Gastroesophageal sphincter (tissue), 4 donors: ENCODE data around the gene TBC1D7. TPM values are rescaled to one million over a fixed set of nuclear protein-coding genes. Genes with fewer than 3 reads are reported as not detected.

Experiments used
- ATAC-seq: fragments of 150-250 bp; one replicate; pipeline ENCODE4 v1.9.1; 2016; ENCODE audit warnings: mild to moderate bottlenecking, moderate library complexity
- H3K27ac ChIP-seq, 4 donors: fragments of 200-600 bp; sonication (generic) in 3 of 4; 1 replicate in 3 of 4; 2 replicates in 1 of 4; pipeline ENCODE4 v1.5.1; 2016 to 2019
- H3K27me3 ChIP-seq: fragments of 200-600 bp; sonication (generic); one replicate; pipeline ENCODE4 v1.5.1; 2019
- H3K36me3 ChIP-seq, 2 donors: fragments of 200-600 bp; sonication (generic); one replicate each; pipeline ENCODE4 v1.5.1; 2019; ENCODE audit warnings: control low read depth in 1 of 2
- H3K4me1 ChIP-seq, 3 donors: fragments of 200-600 bp; sonication (generic); 1 replicate in 2 of 3; 2 replicates in 1 of 3; pipeline ENCODE4 v1.5.1; 2016 to 2019; ENCODE audit warnings: control low read depth in 2 of 3
- H3K4me3 ChIP-seq, 2 donors: fragments of 200-600 bp; sonication (generic); one replicate each; pipeline ENCODE4 v1.5.1; 2019; ENCODE audit warnings: mild to moderate bottlenecking in 1 of 2, moderate library complexity in 1 of 2
- H3K9me3 ChIP-seq, 3 donors: fragments of 200-600 bp; sonication (generic); one replicate each; pipeline ENCODE4 v1.5.1; 2017 to 2019; ENCODE audit warnings: control low read depth in 2 of 3
- EP300 ChIP-seq: sonication (generic); formaldehyde crosslinking; IDR thresholded peaks from one replicate; pipeline ENCODE4 v1.6.1; 2017; ENCODE audit warnings: antibody characterized with exemption, mild to moderate bottlenecking
- POLR2A ChIP-seq, 2 donors: fragments of 450-650 bp; IDR thresholded peaks; one replicate each; pipeline ENCODE4 v1.6.1; 2017; ENCODE audit warnings: antibody characterized with exemption in 2 of 2, mild to moderate bottlenecking in 2 of 2, moderate library complexity in 1 of 2
- POLR2AphosphoS5 ChIP-seq: sonication (generic); formaldehyde crosslinking; IDR thresholded peaks from one replicate; pipeline ENCODE4 v1.6.1; 2017; ENCODE audit warnings: antibody characterized with exemption
- WGBS, 2 donors: methylation state at CpG; one replicate each; pipeline ENCODE4 v1.1.5; 2018; ENCODE audit warnings: low coverage in 1 of 2; 5-methylcytosine and 5-hydroxymethylcytosine counted together
- total RNA-seq, 4 donors: library from RNA; depleted of rRNA; stranded (reverse); fragments of >200 nt; gene quantifications; one replicate each; pipeline ENCODE4 v1.1.0, GENCODE V29; 2016
- TF ChIP-seq, protein P1 (sequence below), 4 experiments: fragments of 200-600 bp in 2 of 4; fragments of 450-650 bp in 2 of 4; sonication (generic) in 1 of 4; IDR thresholded peaks; one replicate each; pipeline ENCODE4 v1.5.1; 2017 to 2019; ENCODE audit warnings: antibody characterized with exemption in 4 of 4, mild to moderate bottlenecking in 2 of 4, moderate library complexity in 2 of 4

Gene TBC1D7
- total RNA-seq, 4 donors from 2014 or later = 5.1 to 14.5 (median 7.3) TPM

DNA sequence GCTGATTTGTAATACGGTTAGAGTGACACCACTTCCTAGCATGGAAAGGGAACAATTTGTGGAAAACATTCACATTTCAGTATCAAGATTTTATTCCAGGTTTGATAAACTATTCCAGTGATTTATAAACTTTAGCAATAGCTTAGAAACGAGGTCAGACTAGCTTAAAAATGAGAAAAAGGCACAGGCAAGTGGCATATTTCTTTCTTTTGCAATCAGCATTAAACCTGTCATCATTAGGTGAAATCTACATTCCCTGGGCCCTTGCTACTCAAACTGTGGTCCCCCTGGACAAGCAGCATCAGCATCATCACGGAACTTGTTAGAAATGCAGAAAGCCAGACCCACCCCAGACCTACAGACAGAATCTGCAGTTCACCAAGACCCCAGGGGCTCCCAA is 29.9 kb downstream of the TBC1D7 start:
- Histone ChIP-seq H3K4me1 (peaks cover 0 to 14% (median 5%) of the 10 kb centered on the region in 3 donors), H3K27me3 (no peaks in the 10 kb centered on the region), H3K4me3 (no peak overlapping the region), H3K9me3 (no peaks in the 10 kb centered on the region), H3K27ac (no peak overlapping the region), H3K36me3 (peaks cover 0 to 74% of the 10 kb centered on the region in 2 donors)
- ATAC-seq = no peak
- no peak for TF ChIP-seq POLR2AphosphoS5
- no peak for TF ChIP-seq POLR2A (IDR thresholded peaks at IDR 0.05)
- 68 to 83% methylated on average over 3 of the region's 3 CpGs for WGBS, 2 donors

- H3K27ac ChIP-seq = no peak overlapping the region
- H3K4me3 ChIP-seq = no peak overlapping the region
- ATAC-seq = no peak
- TF ChIP-seq, protein P1, sequence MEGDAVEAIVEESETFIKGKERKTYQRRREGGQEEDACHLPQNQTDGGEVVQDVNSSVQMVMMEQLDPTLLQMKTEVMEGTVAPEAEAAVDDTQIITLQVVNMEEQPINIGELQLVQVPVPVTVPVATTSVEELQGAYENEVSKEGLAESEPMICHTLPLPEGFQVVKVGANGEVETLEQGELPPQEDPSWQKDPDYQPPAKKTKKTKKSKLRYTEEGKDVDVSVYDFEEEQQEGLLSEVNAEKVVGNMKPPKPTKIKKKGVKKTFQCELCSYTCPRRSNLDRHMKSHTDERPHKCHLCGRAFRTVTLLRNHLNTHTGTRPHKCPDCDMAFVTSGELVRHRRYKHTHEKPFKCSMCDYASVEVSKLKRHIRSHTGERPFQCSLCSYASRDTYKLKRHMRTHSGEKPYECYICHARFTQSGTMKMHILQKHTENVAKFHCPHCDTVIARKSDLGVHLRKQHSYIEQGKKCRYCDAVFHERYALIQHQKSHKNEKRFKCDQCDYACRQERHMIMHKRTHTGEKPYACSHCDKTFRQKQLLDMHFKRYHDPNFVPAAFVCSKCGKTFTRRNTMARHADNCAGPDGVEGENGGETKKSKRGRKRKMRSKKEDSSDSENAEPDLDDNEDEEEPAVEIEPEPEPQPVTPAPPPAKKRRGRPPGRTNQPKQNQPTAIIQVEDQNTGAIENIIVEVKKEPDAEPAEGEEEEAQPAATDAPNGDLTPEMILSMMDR (IDR thresholded peaks at IDR 0.05) = no peak
- TF ChIP-seq EP300 (no peak), POLR2AphosphoS5 (no peak)
- WGBS, 2 donors = 68 to 94% methylated on average over 2 to 3 of the region's 5 CpGs
- peaks cover 0 to 84% of the 10 kb centered on the region in 2 donors for H3K36me3 ChIP-seq
- H3K27me3 ChIP-seq = no peaks in the 10 kb centered on the region
- peaks cover 0 to 4% (median 0%) of the 10 kb centered on the region in 3 donors for H3K4me1 ChIP-seq
- no peaks in the 10 kb centered on the region for H3K9me3 ChIP-seq
These were observed 30.9 kb downstream of the TBC1D7 start for GRCh38 chr6:13297391-13297790.

GRCh38 chr6:13296536-13296997 is 31.8 kb downstream of the TBC1D7 start:
- H3K27me3 ChIP-seq = no peaks in the 10 kb centered on the region
- no peaks in the 10 kb centered on the region for H3K9me3 ChIP-seq
- H3K4me3 ChIP-seq = no peak overlapping the region
- TF ChIP-seq POLR2AphosphoS5 (no peak), POLR2A (IDR thresholded peaks at IDR 0.05) (no peak), EP300 (no peak)
- TF ChIP-seq, protein P1 (IDR thresholded peaks at IDR 0.05) = no peak
- no peaks in the 10 kb centered on the region for H3K4me1 ChIP-seq
- 94 to 97% methylated on average over 4 to 6 of the region's 9 CpGs for WGBS, 2 donors
- no peak for ATAC-seq
- no peak overlapping the region for H3K27ac ChIP-seq
- H3K36me3 ChIP-seq = peaks cover 0 to 93% of the 10 kb centered on the region in 2 donors

- 100% methylated on average over 1 to 2 of the region's 11 CpGs for WGBS, 2 donors
- H3K9me3 ChIP-seq = no peaks in the 10 kb centered on the region
- peaks cover 0 to 88% of the 10 kb centered on the region in 2 donors for H3K36me3 ChIP-seq
- no peaks in the 10 kb centered on the region for H3K4me1 ChIP-seq
- H3K4me3 ChIP-seq = no peak overlapping the region
- ATAC-seq = no peak
- no peak overlapping the region for H3K27ac ChIP-seq
- TF ChIP-seq POLR2AphosphoS5 = no peak
- TF ChIP-seq POLR2A (IDR thresholded peaks at IDR 0.05) = no peak
- H3K27me3 ChIP-seq = no peaks in the 10 kb centered on the region
These were observed 32.8 kb downstream of the TBC1D7 start for GRCh38 chr6:13295576-13295975.

GRCh38 chr6:13294499-13295069 is 33.8 kb downstream of the TBC1D7 start:
- peaks cover 0 to 79% of the 10 kb centered on the region in 2 donors for H3K36me3 ChIP-seq

More at GRCh38 chr6:13294499-13295069, 33.8 kb downstream of the TBC1D7 start:
- no peak for ATAC-seq
- H3K27me3 ChIP-seq = no peaks in the 10 kb centered on the region
- 66 to 71% methylated on average over 8 to 9 of the region's 13 CpGs for WGBS, 2 donors
- no peaks in the 10 kb centered on the region for H3K9me3 ChIP-seq
- H3K4me1 ChIP-seq = no peaks in the 10 kb centered on the region
- H3K27ac ChIP-seq = no peak overlapping the region
- TF ChIP-seq, protein P1 (IDR thresholded peaks at IDR 0.05) = no peak
- TF ChIP-seq EP300 (no peak), POLR2AphosphoS5 (no peak), POLR2A (IDR thresholded peaks at IDR 0.05) (no peak)
- H3K4me3 ChIP-seq = no peak overlapping the region
